Right ventricle myocardium superior (tissue), 1 donor: ENCODE data around the gene MBOAT2. TPM values are rescaled to one million over a fixed set of nuclear protein-coding genes. Genes with fewer than 3 reads are reported as not detected.

ENCODE experiments used
- ATAC-seq: fragments of 200-7000 bp; cut with Tn5 transposase; one replicate; pipeline ENCODE4 v1.9.1; 2020; ENCODE audit warnings: mild to moderate bottlenecking; ENCODE audit not compliant: poor library complexity
- DNase-seq: peaks from one replicate; pipeline ENCODE4 v3.0.0-alpha.2; 2020
- intact Hi-C: fragments of 100-400 bp; cut with DNase I; formaldehyde crosslinking; loops from one replicate; pipeline ENCODE4 v1.11.2; 2022
- total RNA-seq: library from RNA; stranded (reverse); fragmentation: NEBNext Ultra II Directional; extraction: Animal tissue kit (Norgen Biotek cat#: 25700); gene quantifications from one replicate; pipeline ENCODE4 v1.2.1, GENCODE V29; 2021
- donor health status: DM: no; HTN: yes; CAD: no; lungs with severe emphysema.

Gene MBOAT2
- total RNA-seq, 1 donor from 2014 or later = 13.2 TPM

- DNase-seq (no peak), ATAC-seq (no peak)
- intact Hi-C loops = no loop called here
Observed at GRCh38 chr2:8889978-8890377, 113.5 kb downstream of the MBOAT2 start.

DNA sequence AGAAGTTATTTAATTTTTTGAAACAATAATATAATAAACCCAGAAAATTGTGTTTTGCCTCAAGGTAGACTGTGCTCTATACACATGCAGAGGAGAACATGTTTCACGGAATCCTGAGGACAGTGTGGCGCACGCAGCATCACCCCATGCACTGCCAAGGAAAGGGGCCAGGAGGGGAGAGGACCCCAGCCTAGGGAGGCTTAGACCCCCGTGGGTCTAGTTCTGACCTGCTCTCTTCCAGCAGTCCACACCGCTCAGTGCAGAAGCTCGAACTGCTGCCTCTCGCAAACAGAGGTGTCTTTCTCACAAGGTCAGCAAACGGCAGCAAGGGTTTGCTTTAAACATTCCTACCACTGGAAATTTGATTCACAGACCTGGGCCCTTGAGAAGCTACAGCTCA, 114.5 kb downstream of the MBOAT2 start:
- intact Hi-C loops = no loop called here
- DNase-seq = no peak
- no peak for ATAC-seq

GRCh38 chr2:8886876-8887275, 116.6 kb downstream of the MBOAT2 start:
- DNase-seq (no peak), ATAC-seq (no peak)
- intact Hi-C loops = no loop called here

GRCh38 chr2:8886202-8886518, 117.3 kb downstream of the MBOAT2 start:
- intact Hi-C loops = no loop called here
- ATAC-seq (no peak), DNase-seq (no peak)

DNA sequence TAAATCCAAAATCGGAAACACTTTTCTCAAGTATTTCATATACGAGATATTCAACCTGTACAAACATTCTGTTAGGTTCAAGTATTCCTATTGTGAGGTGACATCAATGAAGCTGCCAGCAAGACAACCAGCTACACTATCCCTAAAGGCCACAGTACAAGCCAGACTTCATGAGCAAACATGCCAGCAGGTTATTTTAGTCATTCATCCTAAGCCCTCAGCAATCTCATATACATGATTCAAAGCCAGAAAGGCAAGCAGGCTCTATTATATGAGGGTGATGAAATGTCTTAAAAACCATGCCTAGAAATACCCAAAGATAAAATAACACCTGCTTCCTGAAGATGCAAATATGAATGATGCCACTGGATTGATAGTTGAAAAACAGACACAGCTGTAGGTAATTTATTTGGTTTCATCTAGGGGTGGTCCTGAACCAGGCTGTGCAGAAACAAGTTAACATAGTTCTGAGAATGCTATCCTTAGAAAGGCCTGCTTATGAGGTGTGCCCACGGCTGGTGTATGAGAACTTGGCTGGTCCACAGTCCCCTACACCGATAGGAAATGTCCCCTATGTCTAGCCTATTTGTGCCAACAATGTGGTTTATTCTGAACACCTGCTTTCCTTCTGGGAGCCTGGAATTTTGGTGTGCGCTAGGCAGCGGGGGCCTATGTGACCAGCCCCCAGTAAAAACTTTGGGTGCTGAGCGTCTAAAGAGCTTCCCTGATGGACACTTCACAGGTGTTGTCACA, 117.9 kb downstream of the MBOAT2 start:
- ATAC-seq = peak; percentile 95

GRCh38 chr2:8884812-8885211, 118.7 kb downstream of the MBOAT2 start:
- intact Hi-C loops = no loop called here
- peak; percentile 40 for ATAC-seq
- DNase-seq = no peak

More for the DNA sequence above, 117.9 kb downstream of the MBOAT2 start:
- intact Hi-C loops = no loop called here
- no peak for DNase-seq

- no peak for ATAC-seq
- intact Hi-C loops = no loop called here
- DNase-seq = no peak
Observed at GRCh38 chr2:8882094-8882493, 121.4 kb downstream of the MBOAT2 start.

GRCh38 chr2:8877894-8878293, 125.6 kb downstream of the MBOAT2 start:
- ATAC-seq (no peak), DNase-seq (no peak)
- intact Hi-C loops = no loop called here

DNA sequence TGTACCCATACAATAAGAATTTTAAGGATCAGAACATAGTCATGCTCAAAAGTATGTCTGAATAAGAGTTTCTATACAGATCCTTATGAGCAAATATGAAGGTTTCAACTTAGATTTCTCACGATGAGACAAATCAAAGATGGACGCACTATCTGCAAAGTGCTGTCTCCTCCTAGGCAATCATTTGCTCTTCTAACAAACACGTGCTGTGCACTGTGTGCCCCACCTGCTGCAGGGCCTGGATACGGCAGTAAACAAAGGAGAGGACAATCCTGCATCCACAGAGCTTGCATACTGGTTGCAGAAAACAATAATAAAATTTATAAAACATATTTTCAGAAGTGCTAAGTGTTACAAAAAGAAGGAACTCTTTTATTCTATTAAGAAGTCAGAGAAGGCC, 126.2 kb downstream of the MBOAT2 start:
- intact Hi-C loops = no loop called here

GRCh38 chr2:8876628-8877027, 126.9 kb downstream of the MBOAT2 start:
- DNase-seq = no peak
- intact Hi-C loops = no loop called here
- no peak for ATAC-seq

More for the DNA sequence above, 126.2 kb downstream of the MBOAT2 start:
- no peak for DNase-seq
- no peak for ATAC-seq

DNA sequence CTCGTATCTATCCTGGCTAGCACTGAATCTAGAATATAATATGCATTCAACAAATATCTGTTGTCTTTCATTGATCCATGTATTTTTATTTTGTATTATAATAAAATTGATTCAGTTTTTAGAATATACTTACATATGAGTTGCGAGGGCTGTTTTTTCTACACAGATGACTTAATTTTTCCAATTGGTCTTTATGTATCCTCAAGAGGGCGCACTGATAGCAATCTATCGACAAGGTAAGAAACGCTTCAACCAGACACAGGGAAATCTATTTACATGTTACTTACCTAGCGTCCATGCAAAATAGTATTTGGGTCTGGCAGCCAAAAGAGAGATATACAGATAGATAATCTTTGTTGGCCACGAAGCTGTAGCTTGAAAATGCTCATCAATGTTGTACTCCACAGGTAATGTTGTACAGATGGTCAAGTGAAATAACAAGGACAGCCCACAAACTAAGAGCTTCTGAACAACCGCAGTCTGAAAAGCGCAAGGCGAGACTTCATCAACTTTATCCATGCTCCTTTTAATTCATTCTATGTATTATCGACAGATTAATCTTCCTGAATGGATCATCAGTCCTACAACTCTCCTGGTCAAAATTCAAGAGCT, 130.6 kb downstream of the MBOAT2 start:
- DNase-seq (no peak), ATAC-seq (no peak)
- intact Hi-C loops = loop anchor here (5.0 kb wide), 1 partner anchor 264 kb away; no protein-coding TSS in a partner anchor

DNA sequence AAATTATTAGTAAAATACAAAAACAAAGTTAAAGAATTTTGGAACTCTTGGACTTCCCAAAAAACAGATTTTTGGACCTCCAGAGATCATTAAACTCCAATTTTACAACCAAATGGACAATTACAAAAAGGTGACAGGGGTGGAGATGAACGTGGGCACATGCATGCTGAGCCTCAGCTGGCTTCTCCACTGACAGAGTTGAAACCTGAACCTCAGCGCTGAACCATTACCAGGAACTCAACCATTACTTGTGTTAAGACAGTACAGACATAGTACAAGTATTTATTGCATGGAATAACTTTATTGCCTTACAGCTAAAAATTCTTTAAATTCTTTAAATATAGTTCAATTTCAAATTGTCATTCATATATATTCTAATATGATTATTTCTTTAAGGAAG, 133.0 kb downstream of the MBOAT2 start:
- intact Hi-C loops = loop anchor here (5.0 kb wide), 1 partner anchor 267 kb away; no protein-coding TSS in a partner anchor
- DNase-seq = no peak
- ATAC-seq = no peak

- DNase-seq = no peak
- intact Hi-C loops = no loop called here
- no peak for ATAC-seq
Observed at GRCh38 chr2:8867363-8867762, 136.1 kb downstream of the MBOAT2 start.

DNA sequence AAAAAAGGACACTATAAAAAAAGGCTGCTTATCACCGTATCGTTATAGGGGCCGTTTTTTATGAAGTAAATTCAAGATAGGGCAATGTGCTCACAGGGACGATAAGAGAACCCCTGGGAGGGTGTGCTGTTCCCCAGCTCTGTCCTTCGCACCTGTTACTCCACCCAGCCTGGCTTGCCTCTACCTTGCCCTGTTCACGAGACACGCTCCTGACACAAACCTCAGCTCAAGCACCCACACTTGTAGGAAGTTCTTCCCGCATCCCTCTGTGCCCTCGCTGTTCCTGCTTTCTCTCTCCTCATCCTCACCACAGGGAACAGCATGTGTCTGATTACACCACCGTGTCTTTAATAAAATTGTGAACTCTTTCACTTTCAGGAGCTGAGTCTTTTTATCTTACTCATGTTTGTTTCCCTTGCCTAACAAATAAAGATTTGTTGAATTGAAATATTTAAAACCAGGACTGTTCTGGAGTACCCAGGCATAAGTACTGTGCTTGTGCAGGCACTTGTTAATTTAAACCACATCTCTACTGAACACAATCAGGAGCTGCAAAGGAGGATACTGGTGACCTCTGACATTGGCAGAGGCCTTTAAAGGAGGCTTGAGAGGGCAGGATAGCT, 140.0 kb downstream of the MBOAT2 start:
- intact Hi-C loops = no loop called here
- no peak for ATAC-seq

GRCh38 chr2:8862230-8862629, 141.3 kb downstream of the MBOAT2 start:
- peak; percentile 25 for ATAC-seq
- intact Hi-C loops = no loop called here
- no peak for DNase-seq

More for the DNA sequence above, 140.0 kb downstream of the MBOAT2 start:
- no peak for DNase-seq

DNA sequence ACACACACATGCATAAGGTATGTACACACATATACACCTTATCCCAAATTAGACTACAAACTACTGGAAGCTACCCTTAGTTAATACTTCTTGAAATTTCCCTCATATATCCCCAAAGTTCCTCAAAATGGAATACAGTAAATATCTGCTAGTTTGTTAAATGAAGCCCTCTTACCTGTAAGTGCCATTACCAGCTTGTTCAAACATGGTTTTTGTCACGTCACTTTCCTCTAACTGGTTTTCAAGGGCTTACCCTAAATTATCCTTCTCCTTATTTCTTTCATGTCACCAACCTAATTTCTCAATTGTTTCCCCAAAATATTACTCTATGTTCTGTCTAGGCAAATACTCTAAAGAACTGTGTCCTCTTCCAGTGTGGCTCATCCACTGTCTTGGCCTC, 141.7 kb downstream of the MBOAT2 start:
- intact Hi-C loops = no loop called here

GRCh38 chr2:8860239-8860638, 143.2 kb downstream of the MBOAT2 start:
- intact Hi-C loops = no loop called here
- ATAC-seq (no peak), DNase-seq (no peak)

More for the DNA sequence above, 141.7 kb downstream of the MBOAT2 start:
- DNase-seq (no peak), ATAC-seq (no peak)

DNA sequence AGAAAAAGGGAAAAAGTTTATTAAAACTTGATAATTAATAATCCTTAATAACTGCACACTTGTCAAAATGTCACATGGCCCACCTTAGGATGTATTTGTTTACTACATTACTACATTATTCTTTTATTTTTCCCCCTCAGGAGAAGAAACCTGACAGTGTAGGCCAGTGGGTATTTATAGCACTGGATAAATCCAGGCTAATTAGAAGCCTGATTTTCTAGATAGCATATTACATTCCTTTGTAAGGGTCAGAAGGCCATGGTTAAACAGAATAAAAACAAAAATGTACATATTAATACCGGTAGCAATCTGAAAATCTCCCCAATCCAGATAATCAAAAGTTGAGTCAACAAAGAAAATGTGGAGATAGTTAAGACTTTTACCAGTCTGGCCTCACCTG, 144.6 kb downstream of the MBOAT2 start:
- intact Hi-C loops = no loop called here
- ATAC-seq (no peak), DNase-seq (no peak)

DNA sequence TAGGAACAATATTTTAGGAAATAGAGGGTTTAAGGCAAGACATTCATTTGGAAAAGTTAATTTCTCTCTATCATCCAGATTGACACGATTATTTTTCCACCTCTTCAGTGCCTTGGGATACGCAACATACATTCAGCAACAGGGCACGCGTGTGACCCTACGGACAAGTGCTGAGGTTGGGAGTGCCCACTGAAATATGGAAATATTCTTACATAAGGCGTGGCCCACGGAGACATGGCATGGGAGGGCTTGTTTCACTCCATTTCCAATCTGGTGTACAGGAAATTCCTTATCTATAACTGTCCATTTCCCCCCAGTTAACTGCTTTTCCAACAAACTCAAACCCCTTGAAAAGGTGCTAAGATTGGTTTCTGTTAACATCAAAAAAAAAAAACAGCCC, 145.2 kb downstream of the MBOAT2 start:
- ATAC-seq = no peak
- intact Hi-C loops = no loop called here
- no peak for DNase-seq

DNA sequence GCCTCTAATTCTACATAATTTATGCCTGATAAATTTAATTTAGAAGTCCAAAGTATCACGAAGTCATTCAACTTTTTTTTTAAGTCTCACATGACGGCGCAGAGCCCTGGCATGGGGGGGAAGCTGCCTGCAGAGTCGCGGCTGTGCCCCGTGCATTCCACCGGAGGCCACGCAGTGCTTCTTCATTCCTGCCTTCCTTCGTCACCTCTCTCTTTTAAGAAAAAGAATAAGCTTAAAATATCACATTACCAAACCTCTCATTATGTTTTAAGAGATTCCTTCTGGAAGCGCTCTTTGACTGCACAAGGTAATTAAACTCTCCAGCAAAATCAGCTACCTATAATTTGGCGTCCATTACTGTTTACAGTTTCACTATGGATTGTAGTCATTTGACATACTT, 145.8 kb downstream of the MBOAT2 start:
- no peak for DNase-seq
- peak; percentile 80 for ATAC-seq

More for the DNA sequence above, 145.8 kb downstream of the MBOAT2 start:
- intact Hi-C loops = no loop called here
